Activated T-cell treated with anti-CD3 and anti-CD28 coated beads, Interleukin-2, amount 50 U/mL, for 48 hours (primary cell): ENCODE data around the gene CMBL.
"Not testable (repeated sequence)": the region's sequence is repeated elsewhere in the genome, so short reads cannot be mapped to it uniquely, and the experiment has no call there.

ENCODE experiments used
- DNase-seq, 2 experiments: peaks; one replicate each; pipeline ENCODE4 v3.0.0-alpha.2; 2020

CMBL gene

GRCh38 chr5:10307206-10308148 is at the start of gene CMBL:
CMBL (minus strand) TSS chr5:10307902; CDS start chr5:10290762, 17,140 bp downstream.
- peak; percentile 40 to 53 for DNase-seq

- no peak for DNase-seq
Observed at GRCh38 chr5:10355071-10355889, 47.6 kb upstream of the CMBL start.

GRCh38 chr5:10354048-10354872 is 46.6 kb upstream of the CMBL start:
- DNase-seq: peak; percentile 63 to 69

GRCh38 chr5:10353241-10354047 is 45.7 kb upstream of the CMBL start, which contains the start of gene MARCHF6:
MARCHF6 (plus strand) TSS chr5:10353695; CDS start chr5:10353899, 204 bp downstream.
- peak; percentile 95 for DNase-seq

- DNase-seq: no peak
Observed at GRCh38 chr5:10352430-10353240, 44.9 kb upstream of the CMBL start.

- no peak for DNase-seq
Observed at GRCh38 chr5:10351919-10352318, 44.2 kb upstream of the CMBL start.

DNA sequence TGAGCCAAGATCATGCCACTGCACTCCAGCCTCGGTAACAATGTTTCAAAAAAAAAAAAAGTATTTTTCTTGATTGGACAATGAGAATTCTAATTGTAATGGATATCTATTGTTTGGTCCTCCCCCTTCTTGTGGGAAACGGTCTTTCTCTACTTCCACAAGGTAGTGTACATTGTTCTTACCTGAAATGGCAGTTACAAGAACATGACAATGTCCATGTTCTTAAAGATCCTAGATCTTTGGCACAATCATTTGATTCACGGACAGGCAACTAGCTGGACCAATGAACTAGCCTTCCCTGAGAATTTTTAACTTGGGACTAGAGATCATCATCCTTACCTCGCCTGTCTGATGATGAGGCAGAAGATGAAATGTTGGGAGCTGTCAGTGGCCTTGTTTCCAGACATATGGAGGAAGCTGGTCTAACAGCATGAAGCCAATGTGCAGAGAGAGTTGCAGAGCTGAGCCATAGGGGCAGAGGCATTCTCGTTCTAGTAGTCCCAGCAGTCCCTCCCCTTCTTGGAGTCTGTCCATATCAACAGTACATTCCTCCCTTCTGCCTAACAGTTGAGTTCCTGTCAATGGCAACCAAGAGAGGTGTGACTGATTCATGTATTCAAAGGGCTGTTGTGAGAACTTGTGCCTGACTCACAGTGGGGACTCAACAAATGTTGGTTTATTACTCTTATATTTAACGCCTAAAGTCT is 43.6 kb upstream of the CMBL start:
- no peak for DNase-seq

DNA sequence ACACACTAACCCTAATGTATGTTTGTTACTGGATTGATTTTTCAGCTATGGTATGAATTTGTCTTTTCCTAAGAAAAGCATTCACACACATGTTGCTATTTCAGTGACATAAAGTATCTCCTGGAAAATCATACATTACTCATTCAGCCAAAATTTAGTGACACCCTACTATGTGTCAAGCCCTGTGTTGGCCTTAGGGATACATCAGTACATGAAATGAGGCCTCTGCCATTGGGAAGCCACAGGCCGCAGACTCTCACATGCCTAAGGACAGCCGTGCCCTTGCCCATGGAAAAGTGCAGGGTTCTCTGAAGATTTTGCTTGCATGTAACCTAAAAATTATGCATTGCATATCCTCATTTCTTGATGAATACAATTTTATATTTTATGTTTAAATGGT is 40.6 kb upstream of the CMBL start:
- no peak for DNase-seq

DNA sequence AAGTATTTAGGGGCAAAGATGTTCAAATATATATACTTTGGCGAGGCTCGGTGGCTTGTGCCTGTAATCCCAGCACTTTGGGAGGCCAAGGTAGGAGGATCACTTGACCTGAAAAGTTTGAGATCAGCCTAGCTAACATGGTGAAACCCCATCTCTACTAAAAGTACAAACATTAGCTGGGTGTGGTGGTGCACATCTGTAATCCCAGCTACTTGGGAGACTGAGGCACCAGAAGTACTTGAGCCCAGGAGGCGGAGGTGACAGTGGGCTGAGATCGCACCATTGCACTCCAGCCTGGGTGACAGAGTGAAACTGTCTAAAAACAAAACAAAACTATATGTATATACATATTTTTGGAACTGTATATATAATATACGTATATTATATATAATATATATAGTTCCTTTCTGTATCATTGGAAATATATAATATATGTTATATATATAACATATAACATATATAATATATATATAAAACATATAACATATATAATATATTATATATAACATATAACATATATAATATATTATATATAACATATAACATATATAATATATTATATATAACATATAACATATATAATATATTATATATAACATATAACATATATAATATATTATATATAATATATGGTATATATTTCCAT is 36.9 kb upstream of the CMBL start:
- not testable (repeated sequence) for DNase-seq

DNA sequence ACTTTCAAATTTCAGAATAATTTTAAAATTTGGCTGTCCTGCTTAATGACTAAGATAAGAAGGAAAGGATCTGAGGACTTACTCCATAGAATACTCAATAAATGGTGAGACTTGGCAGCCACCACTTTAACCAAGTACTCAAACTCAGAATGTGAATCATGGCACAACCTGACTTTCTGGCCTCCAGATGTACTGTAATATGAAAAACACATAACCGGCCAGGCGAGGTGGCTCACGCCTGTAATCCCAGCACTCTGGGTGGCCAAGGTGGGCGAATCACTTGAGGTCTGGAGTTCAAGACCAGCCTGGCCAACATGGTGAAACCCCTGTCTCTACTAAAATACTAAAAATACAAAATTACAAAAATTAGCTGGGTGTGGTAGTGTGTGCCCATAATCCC is 35.8 kb upstream of the CMBL start:
- no peak for DNase-seq

- DNase-seq: no peak
Observed at GRCh38 chr5:10339958-10340357, 32.3 kb upstream of the CMBL start.

- no peak for DNase-seq
Observed at GRCh38 chr5:10339058-10339811, 31.5 kb upstream of the CMBL start.

- no peak for DNase-seq
Observed at GRCh38 chr5:10338686-10339057, 31.0 kb upstream of the CMBL start.

DNA sequence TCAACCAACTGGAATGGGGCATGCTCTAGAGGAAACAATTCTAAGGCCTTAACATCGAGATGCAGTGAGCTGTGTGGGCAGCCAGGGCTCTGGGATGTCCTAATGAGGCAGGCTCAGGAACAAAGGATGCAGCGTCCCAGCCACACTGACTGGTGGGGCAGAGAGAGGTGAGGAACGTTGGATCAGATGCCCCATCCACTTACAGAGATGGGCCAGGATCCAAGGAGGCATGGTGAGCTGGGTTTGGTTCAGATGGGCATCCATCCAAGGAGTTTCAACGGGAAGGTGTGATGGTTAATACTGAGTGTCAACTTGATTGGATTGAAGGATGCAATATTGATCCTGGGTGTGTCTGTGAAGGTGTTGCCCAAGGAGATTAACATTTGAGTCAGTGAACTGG is 30.3 kb upstream of the CMBL start:
- DNase-seq: no peak

DNA sequence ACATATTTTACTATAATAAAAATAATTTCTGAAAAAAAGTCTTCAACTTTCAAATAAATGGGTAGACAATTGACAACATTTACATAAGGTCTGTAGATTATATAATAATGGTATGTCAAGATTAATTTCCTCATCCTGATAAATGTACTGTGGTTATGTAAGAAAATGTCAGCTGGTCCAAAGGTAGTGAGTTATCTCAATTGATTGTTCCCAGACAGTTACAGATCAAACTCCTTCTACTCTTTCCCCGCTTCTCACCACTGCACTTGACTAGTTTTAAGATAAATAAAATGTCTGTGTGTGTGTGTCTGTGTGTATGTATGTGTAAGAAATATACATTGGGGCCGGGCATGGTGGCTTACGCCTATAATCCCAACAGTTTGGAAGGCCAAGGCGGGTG is 29.4 kb upstream of the CMBL start:
- DNase-seq: no peak

DNA sequence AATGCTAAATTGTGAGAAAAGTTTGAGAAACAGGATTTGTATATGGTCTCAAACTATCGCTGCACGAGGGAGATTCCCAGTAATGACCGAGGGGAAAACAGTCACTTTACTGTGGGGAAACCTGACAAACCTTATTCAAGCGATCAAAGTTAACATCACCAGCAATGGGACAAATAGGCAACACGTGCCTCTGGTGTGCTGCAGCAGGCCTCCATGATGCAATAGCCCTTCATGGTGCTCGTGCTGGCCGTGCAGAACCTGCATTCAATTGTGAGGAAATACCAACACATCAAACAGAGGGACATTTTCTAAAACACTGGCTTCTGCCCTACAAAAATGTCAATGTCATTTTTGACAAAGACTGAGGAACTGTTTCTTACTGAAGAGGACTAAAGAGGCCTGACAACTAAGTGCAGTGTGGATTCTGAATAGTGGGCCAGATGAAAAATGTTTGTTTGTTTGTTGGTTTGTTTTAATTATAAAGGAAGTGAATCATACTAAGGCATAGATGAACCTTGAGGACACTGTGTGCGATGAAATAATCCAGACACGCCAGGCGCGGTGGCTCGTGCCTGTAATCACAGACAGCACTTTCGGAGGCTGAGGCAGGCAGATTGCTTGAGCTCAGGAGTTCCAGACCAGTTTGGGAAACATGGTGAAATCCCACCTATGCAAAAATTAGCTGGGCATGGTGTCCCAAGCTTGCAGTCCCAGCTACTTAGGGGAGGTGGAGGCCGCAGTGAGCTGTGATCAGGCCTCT is 28.2 kb upstream of the CMBL start:
- DNase-seq: no peak

- DNase-seq: no peak
Observed at GRCh38 chr5:10334831-10335230, 27.1 kb upstream of the CMBL start.
